ENCODE measurements around the gene CDC25A. TPM values are rescaled to one million over a fixed set of nuclear protein-coding genes. Genes with fewer than 3 reads are reported as not detected.

Gene CDC25A
- total and polyA plus RNA-seq, 2 experiments from 2014 or later = 17.7 to 126 TPM

DNA sequence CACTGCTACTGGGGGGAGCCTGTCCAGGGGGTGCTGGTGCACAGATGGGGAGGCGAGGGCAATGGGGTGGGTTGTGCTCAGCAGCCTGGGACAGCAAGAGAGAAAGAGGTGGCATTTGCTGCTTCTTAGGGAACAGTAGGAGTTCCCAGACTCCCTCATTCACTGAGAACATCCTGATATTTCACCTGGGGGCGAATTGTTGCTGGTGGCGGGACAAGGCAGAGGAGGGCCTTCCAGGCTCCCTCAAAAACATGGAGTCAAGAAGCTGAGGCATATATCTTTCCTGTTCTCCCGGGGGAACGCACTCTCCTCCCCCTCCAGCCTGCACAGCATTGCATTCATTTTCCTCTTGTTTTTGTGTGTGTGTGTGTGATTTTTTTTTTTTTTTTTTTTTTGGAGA lies 65.7 kb downstream of the CDC25A start (continued):
- TF ChIP-seq, protein P1, sequence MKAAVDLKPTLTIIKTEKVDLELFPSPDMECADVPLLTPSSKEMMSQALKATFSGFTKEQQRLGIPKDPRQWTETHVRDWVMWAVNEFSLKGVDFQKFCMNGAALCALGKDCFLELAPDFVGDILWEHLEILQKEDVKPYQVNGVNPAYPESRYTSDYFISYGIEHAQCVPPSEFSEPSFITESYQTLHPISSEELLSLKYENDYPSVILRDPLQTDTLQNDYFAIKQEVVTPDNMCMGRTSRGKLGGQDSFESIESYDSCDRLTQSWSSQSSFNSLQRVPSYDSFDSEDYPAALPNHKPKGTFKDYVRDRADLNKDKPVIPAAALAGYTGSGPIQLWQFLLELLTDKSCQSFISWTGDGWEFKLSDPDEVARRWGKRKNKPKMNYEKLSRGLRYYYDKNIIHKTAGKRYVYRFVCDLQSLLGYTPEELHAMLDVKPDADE (IDR thresholded peaks at IDR 0.05) = no peak
- TF ChIP-seq CREB1 (CRISPR knock-in tag; IDR thresholded peaks at IDR 0.05; ENCODE audit: low read depth) (no peak), NANOG (IDR thresholded peaks at IDR 0.05; ENCODE audit: borderline replicate concordance) (no peak)

DNA sequence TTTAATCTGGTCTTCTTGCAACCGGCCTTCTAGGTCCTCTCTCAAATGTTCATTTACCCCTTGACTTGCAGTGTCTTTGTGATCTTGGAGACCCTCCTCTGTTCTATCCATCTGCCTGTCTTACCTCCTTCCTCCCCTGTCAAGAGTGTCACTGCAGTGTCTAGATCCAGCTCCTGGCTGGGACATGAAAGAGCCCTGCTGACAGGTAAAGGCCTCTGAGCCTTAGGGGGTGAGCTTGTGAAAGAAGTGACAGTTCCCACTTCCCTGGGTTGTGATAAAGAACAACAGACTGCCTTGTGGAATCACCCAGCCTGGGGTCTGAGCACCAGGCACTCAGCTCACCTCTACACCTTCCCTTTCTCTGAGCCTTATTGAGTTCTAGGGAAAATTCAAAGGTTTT lies 68.0 kb downstream of the CDC25A start:
- H3K79me2 ChIP-seq (replicated peaks; ENCODE audit: insufficient read depth) = no peaks in the 10 kb centered on the region
- peaks cover 5% of the 10 kb centered on the region; the same call in 1 of the 2 replicates for H3F3A ChIP-seq (replicated peaks; ENCODE audit: low read depth)
- no peaks in the 10 kb centered on the region for H3K36me3 Mint-ChIP-seq (ENCODE audit: low read depth)
- TF ChIP-seq EZH2phosphoT487 (IDR thresholded peaks at IDR 0.05; ENCODE audit: unreplicated experiment) (no peak), CREB1 (CRISPR knock-in tag; IDR thresholded peaks at IDR 0.05; ENCODE audit: low read depth) (no peak), JUNB (IDR thresholded peaks at IDR 0.05; ENCODE audit: unreplicated experiment) (no peak), EZH2 (IDR thresholded peaks at IDR 0.05; ENCODE audit: low read depth, unreplicated experiment) (no peak), ZNF331 (CRISPR knock-in tag; IDR thresholded peaks at IDR 0.05; ENCODE audit: low read depth) (no peak), POLR2AphosphoS5 (IDR thresholded peaks at IDR 0.05; ENCODE audit: low read depth) (no peak)
- TF ChIP-seq, protein P2, sequence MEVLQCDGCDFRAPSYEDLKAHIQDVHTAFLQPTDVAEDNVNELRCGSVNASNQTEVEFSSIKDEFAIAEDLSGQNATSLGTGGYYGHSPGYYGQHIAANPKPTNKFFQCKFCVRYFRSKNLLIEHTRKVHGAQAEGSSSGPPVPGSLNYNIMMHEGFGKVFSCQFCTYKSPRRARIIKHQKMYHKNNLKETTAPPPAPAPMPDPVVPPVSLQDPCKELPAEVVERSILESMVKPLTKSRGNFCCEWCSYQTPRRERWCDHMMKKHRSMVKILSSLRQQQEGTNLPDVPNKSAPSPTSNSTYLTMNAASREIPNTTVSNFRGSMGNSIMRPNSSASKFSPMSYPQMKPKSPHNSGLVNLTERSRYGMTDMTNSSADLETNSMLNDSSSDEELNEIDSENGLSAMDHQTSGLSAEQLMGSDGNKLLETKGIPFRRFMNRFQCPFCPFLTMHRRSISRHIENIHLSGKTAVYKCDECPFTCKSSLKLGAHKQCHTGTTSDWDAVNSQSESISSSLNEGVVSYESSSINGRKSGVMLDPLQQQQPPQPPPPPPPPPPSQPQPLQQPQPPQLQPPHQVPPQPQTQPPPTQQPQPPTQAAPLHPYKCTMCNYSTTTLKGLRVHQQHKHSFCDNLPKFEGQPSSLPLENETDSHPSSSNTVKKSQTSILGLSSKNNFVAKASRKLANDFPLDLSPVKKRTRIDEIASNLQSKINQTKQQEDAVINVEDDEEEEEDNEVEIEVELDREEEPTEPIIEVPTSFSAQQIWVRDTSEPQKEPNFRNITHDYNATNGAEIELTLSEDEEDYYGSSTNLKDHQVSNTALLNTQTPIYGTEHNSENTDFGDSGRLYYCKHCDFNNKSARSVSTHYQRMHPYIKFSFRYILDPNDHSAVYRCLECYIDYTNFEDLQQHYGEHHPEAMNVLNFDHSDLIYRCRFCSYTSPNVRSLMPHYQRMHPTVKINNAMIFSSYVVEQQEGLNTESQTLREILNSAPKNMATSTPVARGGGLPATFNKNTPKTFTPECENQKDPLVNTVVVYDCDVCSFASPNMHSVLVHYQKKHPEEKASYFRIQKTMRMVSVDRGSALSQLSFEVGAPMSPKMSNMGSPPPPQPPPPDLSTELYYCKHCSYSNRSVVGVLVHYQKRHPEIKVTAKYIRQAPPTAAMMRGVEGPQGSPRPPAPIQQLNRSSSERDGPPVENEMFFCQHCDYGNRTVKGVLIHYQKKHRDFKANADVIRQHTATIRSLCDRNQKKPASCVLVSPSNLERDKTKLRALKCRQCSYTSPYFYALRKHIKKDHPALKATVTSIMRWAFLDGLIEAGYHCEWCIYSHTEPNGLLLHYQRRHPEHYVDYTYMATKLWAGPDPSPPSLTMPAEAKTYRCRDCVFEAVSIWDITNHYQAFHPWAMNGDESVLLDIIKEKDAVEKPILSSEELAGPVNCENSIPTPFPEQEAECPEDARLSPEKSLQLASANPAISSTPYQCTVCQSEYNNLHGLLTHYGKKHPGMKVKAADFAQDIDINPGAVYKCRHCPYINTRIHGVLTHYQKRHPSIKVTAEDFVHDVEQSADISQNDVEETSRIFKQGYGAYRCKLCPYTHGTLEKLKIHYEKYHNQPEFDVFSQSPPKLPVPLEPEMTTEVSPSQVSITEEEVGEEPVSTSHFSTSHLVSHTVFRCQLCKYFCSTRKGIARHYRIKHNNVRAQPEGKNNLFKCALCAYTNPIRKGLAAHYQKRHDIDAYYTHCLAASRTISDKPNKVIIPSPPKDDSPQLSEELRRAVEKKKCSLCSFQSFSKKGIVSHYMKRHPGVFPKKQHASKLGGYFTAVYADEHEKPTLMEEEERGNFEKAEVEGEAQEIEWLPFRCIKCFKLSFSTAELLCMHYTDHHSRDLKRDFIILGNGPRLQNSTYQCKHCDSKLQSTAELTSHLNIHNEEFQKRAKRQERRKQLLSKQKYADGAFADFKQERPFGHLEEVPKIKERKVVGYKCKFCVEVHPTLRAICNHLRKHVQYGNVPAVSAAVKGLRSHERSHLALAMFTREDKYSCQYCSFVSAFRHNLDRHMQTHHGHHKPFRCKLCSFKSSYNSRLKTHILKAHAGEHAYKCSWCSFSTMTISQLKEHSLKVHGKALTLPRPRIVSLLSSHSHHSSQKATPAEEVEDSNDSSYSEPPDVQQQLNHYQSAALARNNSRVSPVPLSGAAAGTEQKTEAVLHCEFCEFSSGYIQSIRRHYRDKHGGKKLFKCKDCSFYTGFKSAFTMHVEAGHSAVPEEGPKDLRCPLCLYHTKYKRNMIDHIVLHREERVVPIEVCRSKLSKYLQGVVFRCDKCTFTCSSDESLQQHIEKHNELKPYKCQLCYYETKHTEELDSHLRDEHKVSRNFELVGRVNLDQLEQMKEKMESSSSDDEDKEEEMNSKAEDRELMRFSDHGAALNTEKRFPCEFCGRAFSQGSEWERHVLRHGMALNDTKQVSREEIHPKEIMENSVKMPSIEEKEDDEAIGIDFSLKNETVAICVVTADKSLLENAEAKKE (CRISPR knock-in tag; IDR thresholded peaks at IDR 0.05) = no peak
- TF ChIP-seq, protein P3, sequence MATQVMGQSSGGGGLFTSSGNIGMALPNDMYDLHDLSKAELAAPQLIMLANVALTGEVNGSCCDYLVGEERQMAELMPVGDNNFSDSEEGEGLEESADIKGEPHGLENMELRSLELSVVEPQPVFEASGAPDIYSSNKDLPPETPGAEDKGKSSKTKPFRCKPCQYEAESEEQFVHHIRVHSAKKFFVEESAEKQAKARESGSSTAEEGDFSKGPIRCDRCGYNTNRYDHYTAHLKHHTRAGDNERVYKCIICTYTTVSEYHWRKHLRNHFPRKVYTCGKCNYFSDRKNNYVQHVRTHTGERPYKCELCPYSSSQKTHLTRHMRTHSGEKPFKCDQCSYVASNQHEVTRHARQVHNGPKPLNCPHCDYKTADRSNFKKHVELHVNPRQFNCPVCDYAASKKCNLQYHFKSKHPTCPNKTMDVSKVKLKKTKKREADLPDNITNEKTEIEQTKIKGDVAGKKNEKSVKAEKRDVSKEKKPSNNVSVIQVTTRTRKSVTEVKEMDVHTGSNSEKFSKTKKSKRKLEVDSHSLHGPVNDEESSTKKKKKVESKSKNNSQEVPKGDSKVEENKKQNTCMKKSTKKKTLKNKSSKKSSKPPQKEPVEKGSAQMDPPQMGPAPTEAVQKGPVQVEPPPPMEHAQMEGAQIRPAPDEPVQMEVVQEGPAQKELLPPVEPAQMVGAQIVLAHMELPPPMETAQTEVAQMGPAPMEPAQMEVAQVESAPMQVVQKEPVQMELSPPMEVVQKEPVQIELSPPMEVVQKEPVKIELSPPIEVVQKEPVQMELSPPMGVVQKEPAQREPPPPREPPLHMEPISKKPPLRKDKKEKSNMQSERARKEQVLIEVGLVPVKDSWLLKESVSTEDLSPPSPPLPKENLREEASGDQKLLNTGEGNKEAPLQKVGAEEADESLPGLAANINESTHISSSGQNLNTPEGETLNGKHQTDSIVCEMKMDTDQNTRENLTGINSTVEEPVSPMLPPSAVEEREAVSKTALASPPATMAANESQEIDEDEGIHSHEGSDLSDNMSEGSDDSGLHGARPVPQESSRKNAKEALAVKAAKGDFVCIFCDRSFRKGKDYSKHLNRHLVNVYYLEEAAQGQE (IDR thresholded peaks at IDR 0.05; ENCODE audit: unreplicated experiment) = no peak
- H3K4me1 Mint-ChIP-seq = peaks cover 16% of the 10 kb centered on the region
- no peak overlapping the region for H3K27ac ChIP-seq (ENCODE audit: low read depth)
- H3K27me3 ChIP-seq (ENCODE audit: insufficient read depth) = no peaks in the 10 kb centered on the region
- peaks cover 11% of the 10 kb centered on the region for H3K4me1 ChIP-seq (ENCODE audit: insufficient read depth)
- ATAC-seq (peak; percentile 28), DNase-seq (ENCODE audit: low spot score) (no peak)
- H2AFZ ChIP-seq = no peak overlapping the region
- H3K27me3 Mint-ChIP-seq (ENCODE audit: insufficient read depth, low read depth, poor library complexity) = peaks cover 8% of the 10 kb centered on the region
- H3K4me3 Mint-ChIP-seq = no peak overlapping the region
- H3K4me2 ChIP-seq = no peak overlapping the region
- H3K9me2 ChIP-seq (ENCODE audit: insufficient read depth) = no peaks in the 10 kb centered on the region
- no peaks in the 10 kb centered on the region for H3K9me3 Mint-ChIP-seq
- H3K27ac Mint-ChIP-seq = no peak overlapping the region
- no peak overlapping the region for H3K4me3 ChIP-seq
- H4K20me1 ChIP-seq (replicated peaks; ENCODE audit: insufficient read depth) = no peaks in the 10 kb centered on the region
- H3K36me3 ChIP-seq (ENCODE audit: insufficient read depth) = no peaks in the 10 kb centered on the region

Measured in GM23338 (cell line).